GM23248 (cell line): ENCODE measurements around the gene LRRIQ3. TPM values are rescaled to one million over a fixed set of nuclear protein-coding genes. Genes with fewer than 3 reads are reported as not detected.

ENCODE experiments used
- DNase-seq: peaks from one replicate; pipeline ENCODE4 v3.0.0-alpha.2; 2015
- H2AFZ ChIP-seq: fragments of 200-600 bp; sonication (generic); 2 replicates; pipeline ENCODE4 v1.6.1; 2016; ENCODE audit warnings: antibody characterized with exemption
- H3F3A ChIP-seq: fragments of 200-600 bp; sonication (generic); 2 replicates; pipeline ENCODE4 v1.6.1; 2016; ENCODE audit warnings: mild to moderate bottlenecking, antibody characterized with exemption, mixed run types; ENCODE audit not compliant: insufficient read depth
- H3K27ac ChIP-seq: fragments of 200-600 bp; sonication (generic); 2 replicates; pipeline ENCODE4 v1.5.1; 2016; ENCODE audit warnings: mild to moderate bottlenecking
- H3K27me3 ChIP-seq: fragments of 200-600 bp; sonication (generic); replicated peaks from 2 replicates; pipeline ENCODE4 v1.6.1; 2016; ENCODE audit warnings: mild to moderate bottlenecking; ENCODE audit not compliant: insufficient read depth
- H3K36me3 ChIP-seq: fragments of 200-600 bp; sonication (generic); 2 replicates; pipeline ENCODE4 v1.6.1; 2016; ENCODE audit warnings: low read depth, mild to moderate bottlenecking
- H3K4me1 ChIP-seq: fragments of 200-600 bp; sonication (generic); 2 replicates; pipeline ENCODE4 v1.6.1; 2016; ENCODE audit warnings: mild to moderate bottlenecking; ENCODE audit not compliant: insufficient read depth
- H3K4me2 ChIP-seq: fragments of 200-600 bp; sonication (generic); one replicate; pipeline ENCODE4 v1.6.1; 2016; ENCODE audit warnings: mild to moderate bottlenecking; ENCODE audit not compliant: unreplicated experiment
- H3K4me3 ChIP-seq: fragments of 200-600 bp; sonication (generic); 2 replicates; pipeline ENCODE4 v1.5.1; 2016; ENCODE audit warnings: mild to moderate bottlenecking
- H3K79me2 ChIP-seq: fragments of 200-600 bp; sonication (generic); 2 replicates; pipeline ENCODE4 v1.6.1; 2016; ENCODE audit warnings: mild to moderate bottlenecking; ENCODE audit not compliant: insufficient read depth
- H3K9ac ChIP-seq: fragments of 200-600 bp; sonication (generic); 2 replicates; pipeline ENCODE4 v1.6.1; 2016; ENCODE audit warnings: mild to moderate bottlenecking
- H3K9me2 ChIP-seq: fragments of 200-600 bp; sonication (generic); 2 replicates; pipeline ENCODE4 v1.6.1; 2016; ENCODE audit warnings: mixed run types, mild to moderate bottlenecking, moderate library complexity; ENCODE audit not compliant: insufficient read depth
- H3K9me3 ChIP-seq: fragments of 200-600 bp; sonication (generic); one replicate; pipeline ENCODE4 v1.6.1; 2017; ENCODE audit warnings: low read depth
- H4K20me1 ChIP-seq: fragments of 200-600 bp; sonication (generic); 2 replicates; pipeline ENCODE4 v1.6.0; 2016; ENCODE audit not compliant: insufficient read depth
- EZH2 ChIP-seq: fragments of 200-600 bp; sonication (generic); IDR thresholded peaks from 2 replicates; pipeline ENCODE4 v1.6.1; 2018; ENCODE audit warnings: antibody characterized with exemption, mild to moderate bottlenecking; ENCODE audit not compliant: insufficient read depth, poor library complexity, severe bottlenecking
- EZH2phosphoT487 ChIP-seq: fragments of 200-600 bp; sonication (generic); IDR thresholded peaks from 2 replicates; pipeline ENCODE4 v1.6.1; 2018; ENCODE audit warnings: antibody characterized with exemption, moderate library complexity, mild to moderate bottlenecking, low read depth; ENCODE audit not compliant: insufficient read depth
- WGBS, 2 experiments: methylation state at CpG; one replicate each; pipeline ENCODE4 v1.1.6; 2015 to 2017; ENCODE audit warnings: low lambda C conversion rate in 2 of 2, low coverage in 1 of 2; ENCODE audit errors: missing lambda C conversion rate in 2 of 2; 5-methylcytosine and 5-hydroxymethylcytosine counted together
- in situ Hi-C: fragments of 300-500 bp; cut with MboI; formaldehyde crosslinking; loops from 2 replicates; pipeline ENCODE4 v1.15.0; 2020
- polyA plus RNA-seq: library from polyadenylated mRNA; unstranded; fragments of >200 nt; fragmentation: Nextera tagmentation; extraction: Ambion mirVana; gene quantifications from 2 replicates; pipeline ENCODE4 v1.2.1, GENCODE V29; 2016
- total RNA-seq: library from RNA; depleted of rRNA; stranded (reverse); fragments of >200 nt; shearing (Covaris generic); gene quantifications from 2 replicates; pipeline ENCODE4 v1.2.3, GENCODE V29; 2014

The LRRIQ3 gene
- total and polyA plus RNA-seq, 2 experiments from 2014 or later, result 0.11 TPM; not detected in 1

DNA sequence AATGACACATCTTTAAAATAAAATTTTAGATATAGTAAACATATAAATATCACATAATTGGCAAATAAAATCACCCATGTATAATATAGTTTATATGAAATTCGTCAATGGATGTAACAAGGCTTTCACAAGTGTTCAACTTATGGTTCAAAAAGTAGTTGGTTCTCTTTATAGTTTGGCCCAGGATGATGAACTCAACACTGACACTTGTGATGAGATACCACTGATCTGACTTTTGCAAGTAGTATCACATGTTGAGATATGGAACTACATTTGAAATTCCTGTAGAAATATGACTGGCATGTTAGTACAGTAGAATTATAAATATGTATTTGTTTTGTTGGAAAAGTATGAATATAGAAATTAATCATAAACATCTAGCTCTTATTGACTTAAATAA lies 39.1 kb upstream of the LRRIQ3 start:
- no peak overlapping the region for H2AFZ ChIP-seq
- in situ Hi-C loops, result no loop called here
- no peaks in the 10 kb centered on the region for H3K79me2 ChIP-seq
- no peak overlapping the region for H3K4me2 ChIP-seq
- no peak overlapping the region for H3K9ac ChIP-seq
- no peak overlapping the region for H3K4me3 ChIP-seq
- DNase-seq, result no peak
- H3F3A ChIP-seq, result no peaks in the 10 kb centered on the region
- no peak overlapping the region for H3K27ac ChIP-seq
- H3K9me2 ChIP-seq, result no peaks in the 10 kb centered on the region
- no peaks in the 10 kb centered on the region for H3K9me3 ChIP-seq
- no peaks in the 10 kb centered on the region for H3K27me3 ChIP-seq
- no peaks in the 10 kb centered on the region for H4K20me1 ChIP-seq
- 7 to 18% methylated on average over 1 of the region's 1 CpG for WGBS, 2 experiments
- no peaks in the 10 kb centered on the region for H3K36me3 ChIP-seq
- no peaks in the 10 kb centered on the region for H3K4me1 ChIP-seq
- TF ChIP-seq EZH2phosphoT487 (no peak), EZH2 (no peak)

DNA sequence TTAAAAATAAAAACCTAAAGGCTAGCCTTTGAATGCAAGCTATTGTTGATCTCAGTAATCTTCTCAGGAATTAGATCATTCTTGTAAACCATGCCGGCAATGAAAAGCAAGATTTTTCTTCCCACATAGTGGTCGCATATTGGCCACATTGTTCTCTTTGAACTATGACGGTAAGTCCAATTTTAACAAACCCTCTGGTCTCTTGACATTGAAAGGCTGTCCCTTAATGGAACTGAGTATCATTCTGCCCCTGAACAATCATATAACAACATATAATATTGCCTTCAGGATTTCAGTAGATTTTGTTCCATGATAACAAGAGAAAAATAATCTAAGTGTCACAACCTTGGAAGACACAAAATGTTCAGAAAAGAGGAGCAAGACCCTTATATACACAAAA lies 38.5 kb upstream of the LRRIQ3 start:
- 81 to 87% methylated on average over 3 of the region's 3 CpGs for WGBS, 2 experiments
- Histone ChIP-seq H3K4me3 (no peak overlapping the region), H3K4me1 (no peaks in the 10 kb centered on the region), H3K4me2 (no peak overlapping the region), H3K9me3 (no peaks in the 10 kb centered on the region), H2AFZ (no peak overlapping the region), H3K36me3 (no peaks in the 10 kb centered on the region), H3K9ac (no peak overlapping the region), H3K9me2 (no peaks in the 10 kb centered on the region), H3K27ac (no peak overlapping the region), H4K20me1 (no peaks in the 10 kb centered on the region), H3K27me3 (no peaks in the 10 kb centered on the region), H3K79me2 (no peaks in the 10 kb centered on the region), H3F3A (no peaks in the 10 kb centered on the region)
- no peak for DNase-seq
- in situ Hi-C loops, result no loop called here
- TF ChIP-seq EZH2phosphoT487 (no peak), EZH2 (no peak)

DNA sequence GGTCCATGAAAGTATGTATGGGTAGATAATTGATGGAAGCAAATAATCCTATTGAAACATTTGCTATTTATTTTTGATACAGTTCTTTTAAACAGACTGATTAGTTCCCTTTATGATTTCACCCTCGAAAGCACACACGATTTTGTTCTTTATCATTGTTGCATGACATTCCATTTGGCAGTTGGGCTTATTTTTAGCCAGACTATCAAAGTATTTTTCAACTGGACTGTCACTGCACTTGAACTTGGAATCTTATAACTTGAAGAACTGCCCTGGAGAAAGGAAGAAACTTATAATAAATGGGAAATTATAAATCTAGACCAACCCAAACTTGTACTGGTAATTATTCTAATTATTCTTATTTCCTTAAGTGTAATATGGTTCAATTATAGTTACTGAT lies 37.2 kb upstream of the LRRIQ3 start, which contains the start of gene TNNI3K:
TNNI3K (plus strand) TSS at position 235 of the 400 bp plus-strand sequence; CDS start at position 300, 65 bp downstream.
- H2AFZ ChIP-seq, result no peak within 1 kb of the TSS
- no peak within 1 kb of the TSS for H3K4me3 ChIP-seq
- TF ChIP-seq EZH2phosphoT487 (no peak), EZH2 (no peak)
- no peak within 1 kb of the TSS for H3K9ac ChIP-seq
- no peaks in the 10 kb centered on the region for H4K20me1 ChIP-seq
- H3K79me2 ChIP-seq, result no peaks in the 10 kb centered on the region
- H3K4me2 ChIP-seq, result no peak within 1 kb of the TSS
- H3K4me1 ChIP-seq, result no peaks in the 10 kb centered on the region
- no peaks in the 10 kb centered on the region for H3K27me3 ChIP-seq
- H3K9me2 ChIP-seq, result no peaks in the 10 kb centered on the region
- H3K27ac ChIP-seq, result no peak within 1 kb of the TSS
- WGBS, 2 experiments, result 28 to 35% methylated on average over 2 of the region's 2 CpGs
- in situ Hi-C loops, result no loop called here
- H3K9me3 ChIP-seq, result no peaks in the 10 kb centered on the region
- no peak for DNase-seq
- H3F3A ChIP-seq, result no peaks in the 10 kb centered on the region
- no peaks in the 10 kb centered on the region for H3K36me3 ChIP-seq

DNA sequence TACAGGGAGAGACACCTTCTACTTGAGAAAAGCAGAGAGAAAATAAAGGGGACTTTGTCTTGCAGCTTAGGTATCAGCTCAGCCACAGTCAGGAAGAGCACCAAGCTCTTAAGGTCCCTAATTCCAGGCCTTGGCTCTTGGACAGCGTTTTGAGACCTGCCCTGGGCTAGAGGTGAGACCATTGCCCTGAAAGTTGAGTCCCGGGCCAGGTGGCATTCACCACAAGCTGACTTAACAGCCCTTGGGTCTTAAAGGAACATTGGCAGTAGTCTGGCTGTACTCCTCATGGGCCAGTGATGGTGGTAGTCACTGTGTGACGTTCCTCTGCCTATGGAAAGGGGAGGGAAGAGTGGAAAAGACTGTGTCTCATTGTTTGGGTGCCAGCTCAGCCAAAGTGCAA lies 25.5 kb upstream of the LRRIQ3 start:
- Histone ChIP-seq H3F3A (no peaks in the 10 kb centered on the region), H2AFZ (no peak overlapping the region), H3K9me3 (no peaks in the 10 kb centered on the region), H3K36me3 (no peaks in the 10 kb centered on the region), H3K27ac (no peak overlapping the region), H3K9me2 (no peaks in the 10 kb centered on the region), H3K4me3 (no peak overlapping the region), H3K9ac (no peak overlapping the region), H4K20me1 (no peaks in the 10 kb centered on the region), H3K4me2 (no peak overlapping the region), H3K79me2 (no peaks in the 10 kb centered on the region), H3K27me3 (no peaks in the 10 kb centered on the region), H3K4me1 (no peaks in the 10 kb centered on the region)
- 9 to 15% methylated on average over 3 of the region's 3 CpGs for WGBS, 2 experiments
- in situ Hi-C loops, result no loop called here
- TF ChIP-seq EZH2 (no peak), EZH2phosphoT487 (no peak)
- DNase-seq, result no peak

DNA sequence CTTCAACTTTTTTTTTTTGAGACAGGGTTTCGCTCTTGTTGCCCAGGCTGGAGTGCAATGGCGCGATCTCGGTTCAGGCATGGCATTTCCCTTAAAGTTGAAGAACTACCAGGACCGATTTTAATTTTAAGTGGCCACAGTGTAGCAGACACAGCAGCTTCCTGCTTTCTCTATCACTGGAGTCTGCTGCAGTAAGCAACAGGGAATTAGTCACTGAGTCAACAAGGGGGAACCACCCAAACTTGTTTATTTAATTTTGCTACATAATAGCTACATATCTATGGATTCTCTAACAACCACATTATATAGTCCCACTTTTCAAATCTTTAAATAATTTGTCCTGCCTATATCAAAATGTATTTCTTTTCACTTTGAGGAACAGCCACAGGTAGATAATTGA lies 24.7 kb upstream of the LRRIQ3 start:
- H3K27ac ChIP-seq, result no peak overlapping the region
- H3K4me1 ChIP-seq, result no peaks in the 10 kb centered on the region
- H2AFZ ChIP-seq, result no peak overlapping the region
- 85 to 86% methylated on average over 5 of the region's 5 CpGs for WGBS, 2 experiments
- H3K9me2 ChIP-seq, result no peaks in the 10 kb centered on the region
- in situ Hi-C loops, result no loop called here
- no peaks in the 10 kb centered on the region for H4K20me1 ChIP-seq
- no peak for DNase-seq
- H3K4me3 ChIP-seq, result no peak overlapping the region
- H3K9me3 ChIP-seq, result no peaks in the 10 kb centered on the region
- H3K36me3 ChIP-seq, result no peaks in the 10 kb centered on the region
- no peaks in the 10 kb centered on the region for H3F3A ChIP-seq
- TF ChIP-seq EZH2 (no peak), EZH2phosphoT487 (no peak)
- no peaks in the 10 kb centered on the region for H3K27me3 ChIP-seq
- no peaks in the 10 kb centered on the region for H3K79me2 ChIP-seq
- no peak overlapping the region for H3K4me2 ChIP-seq
- no peak overlapping the region for H3K9ac ChIP-seq
